GM19099 (cell line): ENCODE results near the gene AK4.

Experiments
- POLR2A ChIP-seq: IDR thresholded peaks from 3 replicates; pipeline ENCODE4 v1.6.1; 2011; ENCODE audit warnings: low read depth; ENCODE audit not compliant: insufficient read length; ENCODE audit errors: extremely low read depth

AK4 gene

DNA sequence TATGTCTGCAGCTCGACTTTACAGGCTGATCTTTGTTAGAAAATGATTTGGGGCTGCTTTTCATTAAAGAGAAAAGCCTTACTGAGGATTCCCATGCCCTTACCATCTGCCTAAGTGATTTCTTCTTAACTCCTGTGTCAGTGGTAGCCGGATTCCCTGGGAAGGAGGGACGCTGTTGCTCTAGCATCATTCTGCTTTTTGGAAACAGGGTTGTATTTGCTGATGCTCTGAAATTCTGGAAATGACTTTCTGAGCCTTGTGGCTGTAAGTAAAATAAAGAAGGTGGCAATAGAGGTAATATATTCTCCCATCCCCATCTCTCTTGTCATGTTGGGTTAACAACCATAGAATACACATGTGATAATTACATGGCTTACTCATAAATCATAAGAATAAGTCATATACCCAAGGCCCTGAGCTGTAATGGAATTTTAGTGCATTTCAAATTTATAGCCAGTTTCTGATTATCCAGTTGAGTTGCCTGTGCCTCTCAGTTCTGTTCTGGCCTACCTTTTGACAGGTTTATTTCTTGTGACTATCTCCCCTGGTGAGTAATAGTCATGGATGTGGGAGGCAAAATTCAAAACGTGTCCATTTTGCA, 74.4 kb downstream of the AK4 start:
- no peak for TF ChIP-seq POLR2A

- TF ChIP-seq POLR2A = no peak
Measured at GRCh38 chr1:65224681-65225091, 76.7 kb downstream of the AK4 start.

GRCh38 chr1:65225179-65225578, 77.2 kb downstream of the AK4 start:
- TF ChIP-seq POLR2A = no peak

GRCh38 chr1:65229201-65229600, 81.2 kb downstream of the AK4 start:
- no peak for TF ChIP-seq POLR2A

GRCh38 chr1:65229754-65230339, 81.8 kb downstream of the AK4 start:
- no peak for TF ChIP-seq POLR2A

DNA sequence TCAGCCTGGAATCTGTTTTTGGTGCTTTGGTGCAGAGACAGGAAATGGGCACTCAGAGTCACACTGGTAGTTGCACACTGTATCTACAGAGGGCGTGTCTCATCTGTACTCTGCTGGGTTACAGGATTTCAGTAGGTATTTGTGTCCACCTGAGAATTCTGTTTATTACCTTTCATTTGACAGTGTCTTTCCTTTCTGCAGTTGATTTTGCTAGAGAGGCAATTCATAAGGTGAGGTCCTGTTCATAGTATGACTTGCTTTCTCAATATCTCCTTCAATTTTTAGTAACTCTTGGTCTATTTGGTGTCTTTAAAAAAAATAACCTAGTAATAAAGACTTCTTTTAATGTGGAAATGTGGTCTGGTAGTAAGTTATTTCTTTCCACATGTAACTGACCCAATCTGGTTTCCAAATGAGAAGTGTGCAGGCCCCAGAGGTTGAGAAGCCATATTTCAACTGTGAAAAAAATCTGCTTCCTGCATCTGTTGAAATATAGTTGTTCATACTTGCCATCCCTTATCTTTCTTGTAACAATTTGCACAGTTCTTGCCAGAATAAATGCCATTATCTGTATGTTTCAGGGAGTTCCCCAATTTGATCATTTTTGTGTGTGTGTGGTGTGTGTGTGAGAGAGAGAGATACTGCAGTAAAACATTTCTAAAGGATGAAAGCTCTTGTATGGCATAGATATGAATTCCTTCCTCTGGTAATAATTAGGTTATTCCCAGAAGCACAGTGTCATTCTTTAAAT, 82.9 kb downstream of the AK4 start:
- no peak for TF ChIP-seq POLR2A

DNA sequence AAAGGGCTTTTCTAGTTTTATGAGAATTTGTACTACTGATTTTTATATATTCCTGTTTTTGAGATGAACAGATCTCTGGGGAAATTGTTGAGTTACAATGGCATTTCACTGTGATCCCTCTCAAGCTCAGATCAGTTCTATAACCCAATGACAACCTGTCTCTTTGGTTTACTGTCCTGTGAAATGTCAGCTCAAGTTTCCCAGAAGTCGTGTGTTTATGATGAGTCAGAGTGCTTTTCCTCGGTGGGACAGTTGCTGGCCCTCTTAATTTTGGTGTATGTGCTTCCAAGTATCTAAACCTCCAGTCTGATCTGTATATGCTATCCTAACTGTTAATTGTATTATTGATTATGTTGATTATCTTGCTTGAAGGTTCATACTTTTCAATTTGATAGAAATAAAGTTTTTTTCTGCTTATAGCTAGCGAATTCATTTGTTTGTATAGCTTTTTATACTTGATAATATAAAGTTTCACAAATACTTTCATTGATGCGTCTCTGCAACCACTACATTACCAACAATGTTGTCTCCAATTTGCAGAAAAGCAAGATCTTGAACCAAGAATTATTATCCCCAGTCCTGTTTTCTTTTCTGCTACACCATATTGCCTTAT, 83.8 kb downstream of the AK4 start:
- TF ChIP-seq POLR2A = no peak

DNA sequence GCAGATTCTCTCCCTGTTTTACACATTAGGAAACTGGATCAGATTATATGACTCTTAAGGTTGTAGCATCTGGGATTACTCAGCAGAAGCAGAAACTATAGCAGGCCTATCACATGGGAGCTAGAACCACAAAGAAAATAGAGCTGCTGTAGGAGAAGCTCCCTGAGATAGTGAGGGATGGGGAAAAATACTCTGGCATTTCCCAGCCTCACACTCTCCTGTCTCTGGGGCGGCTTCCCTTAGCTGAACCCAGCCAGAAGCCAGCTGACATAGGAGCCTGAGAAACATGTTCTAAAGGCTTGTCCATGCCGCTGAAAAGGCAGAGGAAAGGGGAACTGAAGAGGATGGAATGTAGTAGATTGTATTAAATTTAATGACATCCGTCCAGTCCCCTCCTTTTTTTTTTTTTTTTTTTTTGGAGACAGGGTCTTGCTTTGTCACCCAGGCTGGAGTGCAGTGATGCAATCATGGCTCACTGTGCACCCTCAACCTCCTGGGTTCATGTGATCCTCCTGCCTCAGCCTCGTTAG, 84.5 kb downstream of the AK4 start:
- TF ChIP-seq POLR2A = no peak

- no peak for TF ChIP-seq POLR2A
Measured at GRCh38 chr1:65233782-65234181, 85.8 kb downstream of the AK4 start.

GRCh38 chr1:65235867-65236805, 88.1 kb downstream of the AK4 start:
- no peak for TF ChIP-seq POLR2A

- no peak for TF ChIP-seq POLR2A
Measured at GRCh38 chr1:65237503-65237902, 89.5 kb downstream of the AK4 start.

- no peak for TF ChIP-seq POLR2A
Measured at GRCh38 chr1:65238010-65238409, 90.0 kb downstream of the AK4 start.

GRCh38 chr1:65243491-65243890, 95.5 kb downstream of the AK4 start:
- no peak for TF ChIP-seq POLR2A

DNA sequence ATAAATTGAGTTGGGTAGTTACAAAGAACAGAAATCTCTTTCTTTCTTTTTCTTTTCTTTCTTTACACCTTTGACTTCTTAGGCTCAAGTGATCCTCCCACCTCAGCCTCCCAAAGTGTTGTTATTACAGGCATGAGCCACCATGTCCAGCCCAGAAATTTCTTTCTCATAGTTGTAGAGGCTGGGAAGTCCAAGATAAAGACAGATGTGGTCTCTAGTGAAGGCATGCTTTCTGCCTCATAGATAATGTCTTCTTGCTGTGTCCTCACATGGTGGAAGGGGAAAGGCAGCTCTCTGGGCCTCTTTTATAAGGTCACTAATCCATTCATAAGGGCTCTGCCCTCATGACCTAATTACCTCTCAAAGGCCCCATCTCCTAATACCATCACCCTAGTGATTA, 97.3 kb downstream of the AK4 start:
- TF ChIP-seq POLR2A = no peak

GRCh38 chr1:65247419-65248359, 99.7 kb downstream of the AK4 start:
- TF ChIP-seq POLR2A = no peak
